ENCODE results near the gene KRTAP1-3.
"Not testable (repeated sequence)": the region's sequence is repeated elsewhere in the genome, so short reads cannot be mapped to it uniquely, and the experiment has no call there.

KRTAP1-3 gene

GRCh38 chr17:41010441-41010840 lies 24.2 kb downstream of the KRTAP1-3 start:
- DNase-seq (no peak), ATAC-seq (no peak)

GRCh38 chr17:41009936-41010335 lies 24.7 kb downstream of the KRTAP1-3 start:
- no peak for DNase-seq
- ATAC-seq: no peak

GRCh38 chr17:41009301-41009760 lies 25.3 kb downstream of the KRTAP1-3 start:
- ATAC-seq (no peak), DNase-seq (no peak)

- ATAC-seq: no peak
- no peak for DNase-seq
Observed at GRCh38 chr17:41008811-41009210, 25.9 kb downstream of the KRTAP1-3 start, which contains the start of gene KRTAP3-1. Gene KRTAP3-1 (minus strand): TSS chr17:41009128. CDS start chr17:41009074, 54 bp downstream.

- no peak for ATAC-seq
- no peak for DNase-seq
Observed at GRCh38 chr17:41004397-41004796, 30.3 kb downstream of the KRTAP1-3 start.

- no peak for ATAC-seq
- no peak for DNase-seq
Observed at GRCh38 chr17:41003926-41004325, 30.7 kb downstream of the KRTAP1-3 start.

GRCh38 chr17:41002814-41003213 lies 31.9 kb downstream of the KRTAP1-3 start:
- no peak for ATAC-seq
- DNase-seq: no peak

GRCh38 chr17:41001795-41002194 lies 32.9 kb downstream of the KRTAP1-3 start:
- ATAC-seq: no peak
- DNase-seq: no peak

GRCh38 chr17:40999563-40999962 lies 35.1 kb downstream of the KRTAP1-3 start, which contains the start of gene KRTAP3-2:
Gene KRTAP3-2 (minus strand): TSS chr17:40999906. CDS start chr17:40999853, 53 bp downstream.
- not testable (repeated sequence) for ATAC-seq

GRCh38 chr17:40997361-40997760 lies 37.3 kb downstream of the KRTAP1-3 start:
- no peak for DNase-seq
- ATAC-seq: no peak

More at GRCh38 chr17:40999563-40999962, 35.1 kb downstream of the KRTAP1-3 start, which contains the start of gene KRTAP3-2:
- DNase-seq: not testable (repeated sequence)

- no peak for ATAC-seq
- DNase-seq: no peak
Observed at GRCh38 chr17:40996829-40997228, 37.8 kb downstream of the KRTAP1-3 start.

- DNase-seq (no peak), ATAC-seq (no peak)
Observed at GRCh38 chr17:40995116-40995515, 39.6 kb downstream of the KRTAP1-3 start.

- no peak for ATAC-seq
- no peak for DNase-seq
Observed at GRCh38 chr17:40993839-40994238, 40.8 kb downstream of the KRTAP1-3 start, which contains the start of gene KRTAP3-3. Gene KRTAP3-3 (minus strand): TSS chr17:40994164. CDS start chr17:40994097, 67 bp downstream.

- no peak for ATAC-seq
- DNase-seq: no peak
Observed at GRCh38 chr17:40993084-40993483, 41.6 kb downstream of the KRTAP1-3 start.

GRCh38 chr17:40992666-40993065 lies 42.0 kb downstream of the KRTAP1-3 start:
- no peak for ATAC-seq

GRCh38 chr17:40986920-40987319 lies 47.8 kb downstream of the KRTAP1-3 start:
- DNase-seq: no peak
- ATAC-seq: no peak

More at GRCh38 chr17:40992666-40993065, 42.0 kb downstream of the KRTAP1-3 start:
- DNase-seq: no peak

- no peak for DNase-seq
- ATAC-seq: no peak
Observed at GRCh38 chr17:40984226-40984625, 50.4 kb downstream of the KRTAP1-3 start, which contains the start of gene KRT40. Gene KRT40 (minus strand): TSS chr17:40984326. CDS start chr17:40984273, 53 bp downstream.
